HG03135 (cell line): ENCODE results near the gene ZNF112.
"Not testable (repeated sequence)": the region's sequence is repeated elsewhere in the genome, so short reads cannot be mapped to it uniquely, and the experiment has no call there.

Source experiments
- ATAC-seq: cut with Tn5 transposase; IDR thresholded peaks from one replicate; pipeline ENCODE4 v1.9.1; 2021; ENCODE audit warnings: mild to moderate bottlenecking, moderate library complexity; ENCODE audit not compliant: unreplicated experiment

Gene ZNF112

DNA sequence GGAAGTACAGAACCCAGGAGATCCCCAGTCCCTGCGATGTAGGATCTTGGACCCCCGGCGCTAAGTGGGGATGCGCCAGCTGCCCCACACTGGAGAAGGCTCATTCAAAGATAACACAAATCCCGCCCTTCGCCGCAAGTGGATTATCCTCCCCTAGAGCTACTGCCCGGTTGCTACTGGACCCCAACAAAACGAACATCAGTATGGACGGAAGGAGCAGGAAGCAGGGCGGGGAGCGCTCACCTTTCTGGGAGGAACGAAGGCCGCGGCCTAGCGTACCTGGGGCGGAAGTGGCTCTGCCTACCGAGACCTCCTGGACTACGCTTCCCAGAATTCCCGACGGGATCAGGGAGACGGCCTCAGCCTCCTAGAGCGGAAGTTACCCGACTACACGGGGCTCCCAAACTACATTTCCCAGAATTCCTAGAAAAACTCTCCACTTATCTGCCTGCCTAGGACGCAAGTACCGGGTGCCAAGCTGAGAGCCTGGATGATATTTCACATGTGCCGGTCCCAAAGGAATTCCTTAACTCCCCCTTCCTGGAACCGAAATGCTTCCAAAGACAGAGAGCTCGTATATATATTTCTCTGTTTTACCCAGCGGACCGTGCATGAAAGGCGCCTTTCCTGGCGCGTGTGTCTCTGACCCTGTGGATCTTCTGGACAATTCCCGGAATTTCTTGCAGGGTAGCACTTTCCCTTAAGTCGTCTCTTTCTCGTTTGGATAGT lies at the start of gene ZNF112:
Gene ZNF112, minus strand, starts transcription at position 298 of the 729 bp plus-strand sequence. CDS start 16,141 bp downstream, outside the sequence.
- no peak for ATAC-seq

GRCh38 chr19:44401139-44402115 lies 44.9 kb upstream of the ZNF112 start, which contains the start of gene ZNF285:
Gene ZNF285, minus strand, starts transcription at chr19:44401608. Its CDS starts 4,395 bp downstream, at chr19:44397213.
- peak; percentile 83 for ATAC-seq

DNA sequence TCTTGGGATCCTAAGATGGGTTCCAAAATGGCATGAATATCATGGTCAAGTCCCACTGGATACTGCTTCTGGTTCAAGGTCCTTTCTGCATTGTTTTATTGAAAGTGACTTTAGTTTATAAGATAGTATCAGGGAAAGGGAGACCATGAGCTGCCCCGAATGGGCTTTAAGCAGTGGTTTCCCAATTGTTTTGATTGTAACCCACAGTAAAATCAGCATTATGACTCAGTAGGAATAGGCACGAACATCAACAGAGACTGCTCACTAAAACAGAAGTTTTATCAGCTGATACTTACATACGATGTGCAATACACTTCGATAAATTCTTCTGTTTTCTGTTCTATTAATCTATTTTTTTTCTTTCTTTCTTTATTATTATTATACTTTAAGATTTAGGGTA lies 32.8 kb upstream of the ZNF112 start:
- ATAC-seq, result not testable (repeated sequence)

DNA sequence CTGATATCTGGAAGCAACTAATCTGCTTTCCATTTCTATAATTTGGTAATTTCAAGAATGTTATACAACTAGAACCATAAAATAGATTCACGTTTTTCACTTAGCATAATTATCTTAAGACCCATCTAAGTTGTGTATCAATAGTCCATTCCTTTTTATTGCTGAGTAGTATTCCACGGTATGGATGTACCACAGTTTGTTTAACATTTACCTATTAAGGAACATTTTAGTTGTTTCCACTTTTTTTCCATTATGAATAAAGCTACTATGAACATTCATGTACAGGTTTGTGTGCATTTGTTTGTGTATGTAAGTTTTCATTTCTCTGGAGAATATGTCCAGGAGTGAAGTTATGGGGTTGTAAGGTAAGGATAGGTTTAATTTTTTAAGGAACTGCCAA lies 18.3 kb upstream of the ZNF112 start:
- no peak for ATAC-seq

GRCh38 chr19:44371815-44372480 lies 15.5 kb upstream of the ZNF112 start:
- ATAC-seq, result no peak

DNA sequence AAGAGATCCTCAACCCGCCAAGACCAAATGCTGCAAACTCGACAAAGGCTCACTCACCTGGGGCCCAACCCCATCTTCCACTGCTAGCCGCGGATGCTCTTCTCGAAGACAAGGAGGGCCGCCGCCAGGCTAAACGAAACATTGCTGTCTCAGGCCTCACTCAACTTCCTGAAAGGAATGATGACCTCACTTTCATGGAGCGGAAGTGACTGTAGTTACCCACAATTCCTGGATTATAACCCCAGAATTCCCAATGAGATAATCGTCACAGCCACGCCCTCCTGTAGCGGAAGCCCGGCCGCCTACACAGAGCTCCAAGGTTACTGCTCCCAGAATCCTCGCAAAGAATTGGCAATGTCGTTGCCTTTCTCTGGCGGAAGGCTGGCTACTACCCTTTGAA lies 10.5 kb upstream of the ZNF112 start:
- no peak for ATAC-seq

DNA sequence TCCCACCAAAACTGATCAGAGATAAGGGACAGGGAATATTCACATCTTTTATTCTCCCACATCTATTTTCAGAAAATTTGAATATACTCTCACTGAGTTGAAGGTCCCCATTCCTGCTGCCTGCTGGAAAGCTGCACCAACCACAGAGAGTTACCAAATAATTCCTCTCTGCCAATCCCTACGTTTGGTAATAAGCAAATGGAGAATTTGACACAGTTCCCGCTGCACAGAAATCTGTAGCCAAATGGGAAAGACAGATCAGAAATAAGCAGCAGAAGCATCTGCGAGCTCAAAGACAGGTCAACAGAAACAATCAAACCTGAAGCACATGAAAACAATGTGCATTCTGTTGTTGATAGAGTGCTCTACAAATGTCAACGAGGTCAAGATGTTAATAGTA lies 9.9 kb downstream of the ZNF112 start:
- no peak for ATAC-seq

GRCh38 chr19:44345959-44346358 lies 10.5 kb downstream of the ZNF112 start:
- no peak for ATAC-seq

DNA sequence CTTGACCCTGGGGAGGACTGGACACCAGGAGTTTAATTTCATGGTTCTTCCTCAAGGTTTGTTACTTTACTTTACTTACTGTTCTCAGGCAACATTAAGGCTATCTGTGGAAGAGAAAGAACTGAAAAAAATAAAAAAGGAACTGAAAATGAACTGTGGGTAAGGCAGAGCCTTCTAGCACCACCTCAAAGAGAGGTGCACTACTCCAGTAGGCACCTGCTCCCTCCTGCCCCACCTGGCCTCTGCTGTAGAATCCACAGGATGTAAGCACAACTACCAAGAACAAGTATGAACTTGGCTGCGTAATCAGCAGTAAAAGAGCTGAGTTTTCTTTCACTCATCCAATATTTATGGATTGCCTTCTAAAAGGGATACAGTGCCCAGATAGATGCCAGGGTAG lies 12.2 kb downstream of the ZNF112 start:
- ATAC-seq, result no peak

GRCh38 chr19:44341794-44342193 lies 14.7 kb downstream of the ZNF112 start:
- ATAC-seq, result no peak

DNA sequence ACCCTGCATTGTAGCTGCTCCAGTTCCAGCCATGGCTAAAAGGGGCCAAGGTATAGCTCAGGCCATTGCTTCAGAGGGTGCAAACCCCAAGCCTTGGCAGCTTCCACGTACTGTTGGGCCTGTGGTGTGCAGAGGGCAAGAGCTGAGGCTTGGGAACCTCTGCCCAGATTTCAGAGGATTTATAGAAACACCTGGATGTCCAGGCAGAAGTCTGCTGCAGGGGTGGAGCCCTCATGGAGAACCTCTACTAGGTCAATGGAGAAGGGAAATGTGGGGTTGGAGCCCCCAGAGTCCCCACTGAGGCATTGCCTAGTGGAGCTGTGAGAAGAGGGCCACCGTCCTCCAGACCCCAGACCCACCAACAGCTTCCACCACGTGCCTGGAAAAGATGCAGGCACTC lies 21.8 kb downstream of the ZNF112 start:
- ATAC-seq, result not testable (repeated sequence)

GRCh38 chr19:44332145-44332544 lies 24.3 kb downstream of the ZNF112 start:
- ATAC-seq, result no peak

GRCh38 chr19:44315883-44316282 lies 40.6 kb downstream of the ZNF112 start:
- no peak for ATAC-seq

- ATAC-seq, result no peak
These were observed 43.2 kb downstream of the ZNF112 start for GRCh38 chr19:44313231-44313630.

DNA sequence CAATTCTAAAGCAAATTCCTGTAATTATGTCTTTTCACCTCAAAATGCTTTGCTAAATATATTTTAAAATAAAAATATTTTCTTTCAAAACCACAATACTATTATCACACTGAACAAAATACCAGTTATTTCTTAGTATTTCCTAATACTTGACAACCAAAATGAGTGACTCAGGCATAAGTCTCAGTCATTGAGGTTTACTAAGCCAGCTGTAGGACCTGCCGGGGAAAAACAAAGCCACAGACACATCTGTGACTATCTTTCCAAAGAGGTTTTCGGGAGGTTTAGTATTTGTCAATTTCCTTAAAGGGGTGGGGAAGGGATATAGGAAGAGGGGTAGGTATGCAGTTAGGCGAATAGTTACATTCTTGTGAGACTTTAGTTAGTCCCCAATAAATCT lies 48.5 kb downstream of the ZNF112 start:
- ATAC-seq, result no peak

DNA sequence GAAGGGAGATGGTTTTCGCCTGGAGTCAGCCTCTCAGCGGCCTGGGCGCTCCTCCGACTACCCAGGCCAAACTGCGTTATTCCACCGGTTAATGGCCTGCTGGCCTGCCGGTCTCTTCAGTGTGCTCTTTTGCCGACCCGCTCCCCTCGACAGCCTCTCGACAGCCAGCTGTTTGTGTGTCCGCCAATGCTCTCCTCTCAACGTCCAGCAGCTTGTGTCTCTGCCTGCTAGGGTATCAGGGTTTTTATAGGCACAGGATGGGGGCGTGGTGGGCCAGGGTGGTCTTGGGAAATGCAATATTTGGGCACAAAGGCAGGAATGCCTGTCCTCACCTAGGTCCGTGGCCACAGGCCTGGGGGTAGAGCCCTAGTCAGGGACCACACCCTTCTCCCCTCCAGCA lies 50.2 kb downstream of the ZNF112 start:
- ATAC-seq, result no peak

- ATAC-seq, result no peak
These were observed 51.0 kb downstream of the ZNF112 start for GRCh38 chr19:44305457-44305856.

DNA sequence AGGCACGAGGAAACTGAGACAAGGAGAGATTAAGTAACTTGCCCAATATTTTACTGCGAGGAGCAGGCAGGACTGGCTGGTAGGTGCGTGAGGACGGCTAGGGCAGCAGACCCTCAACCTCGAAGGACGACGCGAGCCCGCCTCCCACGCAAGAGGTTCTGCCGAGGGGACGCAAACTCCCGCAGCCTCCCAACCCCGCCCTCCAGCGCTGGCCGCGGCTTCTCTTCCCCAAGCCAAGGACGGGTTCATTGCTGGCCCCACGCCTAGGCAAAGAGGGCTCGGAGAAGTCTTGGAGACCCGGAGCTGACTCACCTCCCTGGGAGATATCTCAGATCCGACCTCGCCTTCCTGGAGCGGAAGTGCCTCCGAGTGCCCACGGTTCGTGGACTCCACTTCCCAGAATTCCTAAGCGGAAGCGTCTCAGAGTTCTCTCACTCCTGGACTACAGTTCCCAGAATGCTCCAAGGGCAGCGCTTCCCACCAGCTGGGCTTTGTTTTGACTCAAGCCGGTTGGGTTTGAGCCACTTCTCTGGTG lies 51.8 kb downstream of the ZNF112 start, which contains the start of gene ZNF235:
Gene ZNF235, minus strand, starts transcription at position 367 of the 535 bp plus-strand sequence. CDS start 1,621 bp downstream, outside the sequence.
- peak; percentile 87 for ATAC-seq

DNA sequence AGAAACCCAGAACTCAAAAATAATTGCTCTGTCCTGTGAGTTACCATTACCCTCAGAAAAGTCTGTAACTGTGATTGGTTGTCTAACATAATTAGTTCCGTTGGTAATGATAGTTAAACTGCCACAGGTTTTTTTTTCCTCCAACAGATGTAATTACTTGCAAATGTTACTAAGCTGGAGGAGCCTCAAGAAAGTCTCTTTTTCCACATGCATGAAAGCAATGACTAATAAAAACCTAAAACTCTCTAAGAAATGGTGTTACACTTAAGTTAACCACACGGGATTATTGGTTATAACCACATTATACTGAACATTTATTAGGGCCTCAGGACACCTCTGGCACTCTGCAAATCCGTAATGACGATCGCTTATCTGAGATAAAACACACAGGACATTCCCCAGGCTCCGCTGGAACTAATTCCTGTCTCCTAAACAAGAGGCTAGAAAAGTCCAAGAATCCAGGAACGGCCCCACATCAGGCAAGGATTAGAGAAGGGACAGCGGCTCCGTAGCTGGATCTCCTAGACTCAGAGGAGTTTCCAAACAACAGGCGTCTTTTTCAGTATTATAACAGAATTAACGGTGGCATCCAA lies 52.4 kb downstream of the ZNF112 start:
- ATAC-seq, result no peak

- ATAC-seq, result no peak
These were observed 53.2 kb downstream of the ZNF112 start for GRCh38 chr19:44303320-44303719.
